Immature natural killer cell (primary cell): ENCODE measurements around the gene LRCOL1. TPM values are rescaled to one million over a fixed set of nuclear protein-coding genes. Genes with fewer than 3 reads are reported as not detected.

Source experiments
- DNase-seq, 3 donors: peaks; one replicate each; pipeline ENCODE4 v3.0.0; 2022; ENCODE audit warnings: mixed read lengths in 1 of 3
- H3K27ac Mint-ChIP-seq, 6 donors: one replicate each; pipeline ENCODE4 v1.8.0; 2020; ENCODE audit warnings: mixed read lengths in 6 of 6, mild to moderate bottlenecking in 5 of 6, inconsistent platforms in 4 of 6, moderate library complexity in 3 of 6
- H3K27me3 Mint-ChIP-seq, 3 donors: one replicate each; pipeline ENCODE4 v1.8.0; 2020 to 2021; ENCODE audit warnings: low read depth in 3 of 3, mild to moderate bottlenecking in 3 of 3, mixed read lengths in 3 of 3, moderate library complexity in 3 of 3, inconsistent platforms in 1 of 3
- H3K36me3 Mint-ChIP-seq, 3 donors: one replicate each; pipeline ENCODE4 v1.8.0; 2020; ENCODE audit warnings: mixed read lengths in 3 of 3, inconsistent platforms in 2 of 3, mild to moderate bottlenecking in 2 of 3
- H3K4me1 Mint-ChIP-seq, 2 donors: one replicate each; pipeline ENCODE4 v1.8.0; 2020; ENCODE audit warnings: inconsistent platforms in 2 of 2, mild to moderate bottlenecking in 2 of 2, mixed read lengths in 2 of 2, moderate library complexity in 1 of 2
- H3K4me3 Mint-ChIP-seq, 5 donors: one replicate each; pipeline ENCODE4 v1.8.0; 2020; ENCODE audit warnings: mild to moderate bottlenecking in 5 of 5, mixed read lengths in 5 of 5, inconsistent platforms in 3 of 5, moderate library complexity in 3 of 5
- H3K9me3 Mint-ChIP-seq, 6 donors: one replicate each; pipeline ENCODE4 v1.8.0; 2020; ENCODE audit warnings: mild to moderate bottlenecking in 6 of 6, mixed read lengths in 6 of 6, inconsistent platforms in 4 of 6, moderate library complexity in 3 of 6
- polyA plus RNA-seq, 3 donors: library from polyadenylated mRNA; unstranded; fragments of 300-500 nt; fragmentation: Illumina TruSeq; gene quantifications; one replicate each; pipeline ENCODE4 v1.2.3, GENCODE V29; 2021

LRCOL1 gene
- polyA plus RNA-seq, 3 donors from 2014 or later, result not detected

DNA sequence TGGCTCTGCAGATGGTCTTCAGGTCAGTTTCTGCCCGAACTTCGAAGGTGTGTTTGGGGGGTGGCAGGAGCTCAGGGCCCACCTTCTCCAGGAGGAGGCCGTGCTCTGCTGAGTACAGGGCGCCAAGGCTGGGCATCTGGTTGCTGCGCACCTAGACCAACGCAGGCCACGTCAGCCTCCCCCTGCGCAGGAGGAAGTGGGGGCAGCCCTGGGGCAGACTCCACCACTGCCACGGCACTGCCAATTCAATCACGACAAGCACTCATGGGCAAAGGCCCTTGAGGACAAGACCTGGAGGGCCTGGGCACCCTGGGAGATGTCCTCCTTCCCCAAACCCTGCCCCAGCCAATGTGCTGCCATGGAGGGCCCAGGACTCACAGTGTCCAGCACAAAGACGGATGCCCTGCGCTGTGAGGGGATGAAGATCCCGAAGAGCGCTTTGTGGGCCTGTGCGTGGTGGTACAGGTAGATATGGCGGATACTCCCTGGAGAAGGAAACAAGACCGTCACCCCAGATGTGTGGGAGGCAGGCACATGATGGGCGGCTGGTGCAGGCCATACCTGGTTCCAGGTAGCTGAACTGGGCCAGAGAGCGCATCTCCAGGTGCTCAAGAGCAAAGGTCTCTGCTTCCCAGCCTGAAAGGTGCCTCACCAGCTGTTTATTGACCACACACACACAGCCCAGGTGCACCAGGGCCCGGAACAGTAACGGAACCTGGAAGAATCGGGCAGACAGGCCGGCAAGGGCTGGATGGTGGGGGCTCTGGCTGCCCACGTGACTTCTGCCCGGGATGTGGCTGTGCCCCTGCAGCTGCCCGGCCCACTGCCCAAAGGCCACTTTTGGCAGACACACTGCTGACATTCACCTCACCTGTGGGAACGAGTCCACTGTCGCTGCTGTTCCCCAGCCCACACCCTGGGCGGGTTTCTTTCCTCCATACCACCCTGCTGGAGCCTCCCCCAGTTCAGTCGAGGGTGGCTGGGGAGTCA is 32.8 kb upstream of the LRCOL1 start:
- Mint-ChIP-seq H3K27me3 (no peaks in the 10 kb centered on the region), H3K4me3 (no peak overlapping the region), H3K27ac (no peak overlapping the region), H3K4me1 (peaks cover 11 to 16% of the 10 kb centered on the region in 2 donors), H3K9me3 (no peaks in the 10 kb centered on the region), H3K36me3 (peaks cover 11 to 30% (median 13%) of the 10 kb centered on the region in 3 donors)
- no peak for DNase-seq

DNA sequence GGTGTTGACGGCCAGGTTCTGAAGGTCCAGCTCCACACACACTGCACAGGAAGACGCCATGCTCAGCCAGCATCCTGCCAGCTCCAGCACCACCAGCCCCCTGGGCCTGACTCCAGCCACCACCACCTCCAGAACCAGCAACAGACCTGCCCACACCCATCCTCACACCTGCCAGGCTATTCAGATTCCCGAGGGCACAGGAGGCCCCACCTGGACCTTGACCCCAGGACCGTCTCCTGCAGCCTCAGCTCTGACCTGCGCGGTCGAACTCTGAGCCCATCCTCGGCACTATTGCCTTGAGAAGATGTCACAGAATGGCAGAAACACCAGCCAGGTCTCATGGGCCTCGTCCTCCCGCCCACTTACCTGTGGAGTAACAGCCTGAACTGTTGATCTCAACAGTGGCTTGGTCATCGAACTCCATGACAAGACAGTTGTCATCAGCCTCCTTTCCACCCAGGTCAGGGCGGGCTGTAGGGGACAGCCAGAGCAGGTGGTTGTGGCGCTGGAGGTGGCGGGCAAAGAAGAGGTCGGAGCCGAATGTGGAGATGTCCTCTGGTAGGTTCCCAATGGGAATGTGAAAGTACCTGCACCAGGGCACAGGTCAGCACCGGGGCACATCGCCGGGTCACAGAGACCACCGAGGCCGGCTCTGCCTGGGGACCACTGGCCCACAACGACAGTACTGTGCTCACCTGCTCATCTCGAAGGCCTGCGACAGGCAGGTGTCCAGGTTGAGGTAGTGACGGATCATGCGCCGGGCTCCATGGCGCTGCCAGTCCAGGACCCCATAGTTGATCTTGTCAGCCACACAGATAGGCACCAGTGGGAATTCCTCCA is 31.6 kb upstream of the LRCOL1 start:
- peaks cover 12 to 27% (median 13%) of the 10 kb centered on the region in 3 donors for H3K36me3 Mint-ChIP-seq
- H3K4me3 Mint-ChIP-seq, result no peak overlapping the region
- H3K27ac Mint-ChIP-seq, result peak overlapping the region in 1 of 6 donors; percentile 46
- no peak for DNase-seq
- no peaks in the 10 kb centered on the region for H3K9me3 Mint-ChIP-seq
- peaks cover 12 to 16% of the 10 kb centered on the region in 2 donors for H3K4me1 Mint-ChIP-seq
- no peaks in the 10 kb centered on the region for H3K27me3 Mint-ChIP-seq

GRCh38 chr12:132640936-132641335 is 30.6 kb upstream of the LRCOL1 start:
- peak overlapping the region in 3 of 6 donors; percentile 24 to 77 (median 46) for H3K27ac Mint-ChIP-seq
- peaks cover 10 to 26% (median 11%) of the 10 kb centered on the region in 3 donors for H3K36me3 Mint-ChIP-seq
- DNase-seq, result no peak
- H3K4me3 Mint-ChIP-seq, result peak overlapping the region in 2 of 5 donors; percentile 1 to 9
- H3K27me3 Mint-ChIP-seq, result no peaks in the 10 kb centered on the region
- H3K4me1 Mint-ChIP-seq, result peaks cover 12 to 16% of the 10 kb centered on the region in 2 donors
- H3K9me3 Mint-ChIP-seq, result no peaks in the 10 kb centered on the region

DNA sequence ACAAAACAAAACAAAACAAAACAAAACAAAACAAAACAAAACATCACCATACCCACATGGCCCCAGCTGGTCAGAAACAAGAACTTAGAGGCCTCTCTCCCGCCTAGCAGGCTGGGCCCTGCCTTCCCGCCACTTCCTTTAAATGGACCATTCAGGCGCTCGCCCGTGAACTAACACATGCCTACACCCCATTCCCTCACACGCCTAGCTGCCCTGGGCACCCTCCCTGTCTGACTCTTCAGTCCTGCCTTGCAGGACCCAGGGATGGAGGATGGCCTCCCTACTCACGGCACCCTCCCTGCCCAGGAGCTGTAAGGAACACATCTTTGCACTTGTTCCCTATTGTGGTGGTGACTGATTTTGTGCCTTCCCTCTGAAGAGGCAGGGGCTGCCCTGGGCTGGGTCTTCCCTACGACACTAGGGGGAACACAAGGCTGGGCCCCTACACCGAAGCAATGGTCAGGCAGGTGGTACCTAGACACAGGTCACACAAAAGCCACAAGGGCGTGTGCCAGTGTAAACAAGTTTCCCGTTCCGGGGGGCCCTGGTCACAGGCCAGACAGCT is 29.7 kb upstream of the LRCOL1 start:
- DNase-seq, result no peak

GRCh38 chr12:132638541-132639408 is 28.4 kb upstream of the LRCOL1 start:
- Mint-ChIP-seq H3K9me3 (no peaks in the 10 kb centered on the region), H3K36me3 (peaks cover 13 to 38% (median 16%) of the 10 kb centered on the region in 3 donors), H3K4me1 (peaks cover 12 to 16% of the 10 kb centered on the region in 2 donors), H3K27ac (peak overlapping the region in 2 of 6 donors; percentile 13 to 32), H3K27me3 (peaks cover 0 to 4% (median 2%) of the 10 kb centered on the region in 3 donors), H3K4me3 (no peak overlapping the region)
- DNase-seq, result no peak

More for the DNA sequence above, 29.7 kb upstream of the LRCOL1 start:
- Mint-ChIP-seq H3K4me3 (no peak overlapping the region), H3K27ac (peak overlapping the region in 1 of 6 donors; percentile 48), H3K36me3 (peaks cover 8 to 34% (median 10%) of the 10 kb centered on the region in 3 donors), H3K4me1 (peaks cover 12 to 16% of the 10 kb centered on the region in 2 donors), H3K9me3 (no peaks in the 10 kb centered on the region), H3K27me3 (peaks cover 0 to 2% (median 0%) of the 10 kb centered on the region in 3 donors)

DNA sequence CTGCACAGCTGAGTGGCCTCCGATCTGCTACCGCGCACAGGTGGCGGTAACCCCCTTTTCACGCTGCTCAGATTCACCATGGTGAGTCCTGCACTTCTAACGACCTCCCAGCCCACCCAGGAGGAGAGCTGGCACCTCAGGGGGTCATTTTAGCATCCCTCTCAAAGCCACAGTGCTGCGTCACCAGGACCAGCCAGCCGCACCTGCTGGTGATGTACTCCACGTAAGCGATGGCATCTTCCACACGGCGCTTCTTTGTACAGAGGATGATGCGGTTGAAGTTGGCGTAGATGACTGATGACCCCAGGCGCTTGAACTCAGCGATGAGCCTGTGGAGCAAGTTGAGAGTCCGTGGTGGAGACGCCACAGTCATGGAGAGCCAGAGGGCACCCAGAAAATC is 27.4 kb upstream of the LRCOL1 start:
- Mint-ChIP-seq H3K9me3 (no peaks in the 10 kb centered on the region), H3K36me3 (peaks cover 13 to 35% (median 16%) of the 10 kb centered on the region in 3 donors), H3K4me3 (no peak overlapping the region), H3K27ac (no peak overlapping the region), H3K27me3 (peaks cover 0 to 4% (median 2%) of the 10 kb centered on the region in 3 donors), H3K4me1 (peaks cover 12 to 16% of the 10 kb centered on the region in 2 donors)
- no peak for DNase-seq

DNA sequence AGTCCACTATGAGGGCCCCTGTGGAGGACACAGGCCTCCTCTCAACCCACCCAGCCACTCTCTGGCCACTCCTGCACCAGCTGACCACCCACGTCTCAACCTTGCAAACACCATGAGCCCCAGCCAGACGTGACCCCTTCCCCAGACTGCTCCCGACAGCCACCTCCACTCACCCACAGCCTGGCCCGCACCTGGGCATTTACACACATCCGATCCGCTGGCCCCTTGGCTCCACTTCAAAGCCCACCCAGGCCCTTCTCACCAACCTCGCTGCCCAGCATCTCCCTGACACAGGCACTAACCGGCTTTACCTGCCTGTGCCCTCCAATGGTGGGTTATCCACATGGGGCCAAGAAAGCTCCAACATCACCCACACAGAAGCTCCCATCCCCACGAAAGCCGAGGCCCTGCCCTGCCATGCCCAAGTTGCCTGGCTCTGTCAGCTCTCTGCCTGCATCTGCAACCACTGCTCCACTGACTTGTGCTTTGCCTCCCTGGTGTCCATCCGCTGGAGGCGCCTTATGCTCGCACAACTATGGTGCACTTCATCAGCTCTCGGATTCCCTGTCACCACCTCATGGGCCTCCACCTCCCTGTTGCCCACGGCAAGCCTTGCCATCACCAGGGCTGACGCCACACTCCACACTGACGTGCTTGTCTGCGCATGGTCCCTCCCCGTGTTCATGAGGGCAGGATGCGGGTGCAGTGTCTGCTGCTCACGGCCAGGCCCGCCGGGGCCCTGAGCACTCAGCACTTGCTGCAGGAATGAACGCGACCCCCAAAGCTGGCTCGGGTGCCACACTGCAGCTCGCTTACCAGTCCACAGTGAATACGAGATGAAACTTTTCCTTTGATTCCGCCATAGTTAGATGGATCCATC is 24.9 kb upstream of the LRCOL1 start:
- DNase-seq, result no peak
- Mint-ChIP-seq H3K27me3 (peaks cover 0 to 4% (median 2%) of the 10 kb centered on the region in 3 donors), H3K27ac (no peak overlapping the region), H3K36me3 (peaks cover 16 to 47% (median 24%) of the 10 kb centered on the region in 3 donors), H3K4me1 (peaks cover 4% of the 10 kb centered on the region in 2 donors), H3K4me3 (no peak overlapping the region), H3K9me3 (no peaks in the 10 kb centered on the region)

- no peak for DNase-seq
- Mint-ChIP-seq H3K9me3 (no peaks in the 10 kb centered on the region), H3K27ac (no peak overlapping the region), H3K4me3 (no peak overlapping the region), H3K36me3 (peaks cover 23 to 55% (median 32%) of the 10 kb centered on the region in 3 donors), H3K27me3 (peaks cover 0 to 4% (median 3%) of the 10 kb centered on the region in 3 donors), H3K4me1 (peaks cover 0 to 1% of the 10 kb centered on the region in 2 donors)
These were observed 24.1 kb upstream of the LRCOL1 start for GRCh38 chr12:132634411-132634990.

- H3K27me3 Mint-ChIP-seq, result peaks cover 0 to 4% (median 3%) of the 10 kb centered on the region in 3 donors
- DNase-seq, result no peak
- H3K4me1 Mint-ChIP-seq, result peaks cover 0 to 1% of the 10 kb centered on the region in 2 donors
- H3K4me3 Mint-ChIP-seq, result no peak overlapping the region
- H3K9me3 Mint-ChIP-seq, result no peaks in the 10 kb centered on the region
- no peak overlapping the region for H3K27ac Mint-ChIP-seq
- H3K36me3 Mint-ChIP-seq, result peaks cover 20 to 53% (median 34%) of the 10 kb centered on the region in 3 donors
These were observed 23.5 kb upstream of the LRCOL1 start for GRCh38 chr12:132633901-132634300.

DNA sequence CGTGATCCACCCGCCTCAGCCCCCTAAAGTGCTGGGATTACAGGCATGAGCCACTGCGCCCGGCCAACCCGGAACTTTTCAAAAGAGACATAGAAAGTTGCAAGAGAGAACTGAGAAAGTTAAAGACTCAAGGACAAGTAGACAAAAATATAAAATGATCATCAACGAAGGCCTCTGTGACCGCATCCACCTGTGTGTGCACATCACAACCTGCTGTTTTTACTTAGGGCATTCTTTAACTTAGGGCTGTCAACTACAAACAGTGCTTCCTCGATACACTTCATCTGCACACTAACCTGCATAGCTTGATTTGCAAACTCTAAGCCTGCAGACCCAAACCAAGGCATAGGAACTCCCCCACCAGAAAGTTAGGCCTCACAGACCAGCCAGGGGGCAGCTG is 23.0 kb upstream of the LRCOL1 start:
- Mint-ChIP-seq H3K36me3 (peaks cover 20 to 54% (median 34%) of the 10 kb centered on the region in 3 donors), H3K4me3 (no peak overlapping the region), H3K27ac (no peak overlapping the region), H3K27me3 (peaks cover 0 to 4% (median 3%) of the 10 kb centered on the region in 3 donors), H3K9me3 (no peaks in the 10 kb centered on the region), H3K4me1 (peaks cover 0 to 1% of the 10 kb centered on the region in 2 donors)
- no peak for DNase-seq

DNA sequence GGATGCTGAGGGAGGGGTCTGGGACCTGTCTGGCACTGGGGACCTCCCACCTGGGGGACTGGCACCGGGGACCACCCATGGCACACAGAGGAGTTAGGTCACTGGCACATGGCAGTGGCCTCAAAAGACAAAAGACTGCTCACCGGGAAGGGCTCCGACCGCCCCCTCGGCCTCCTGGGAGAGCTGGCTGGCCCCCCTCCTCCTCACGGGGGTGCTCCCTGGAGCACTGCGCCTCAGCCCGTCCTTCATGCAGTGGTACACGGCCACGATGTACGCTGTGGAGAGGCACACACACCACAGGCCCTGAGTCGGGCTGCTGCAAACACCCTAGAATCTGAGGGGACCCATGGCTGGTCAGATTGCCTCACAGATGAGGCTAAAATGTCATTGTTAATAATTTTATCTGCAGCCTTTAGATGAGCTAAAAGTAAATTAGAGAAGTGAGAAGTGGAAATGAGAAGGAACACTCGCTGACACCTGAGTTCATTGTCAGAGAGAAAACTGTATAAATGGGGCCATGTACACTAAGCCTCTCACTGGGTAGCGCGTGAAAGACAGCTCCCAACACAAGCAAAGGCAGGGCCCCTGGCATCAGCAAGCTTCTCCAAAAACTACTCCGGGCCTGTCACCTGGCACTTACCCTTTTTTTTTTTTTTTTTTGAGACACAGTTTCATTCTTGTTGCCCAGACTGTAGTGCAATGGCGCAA is 22.3 kb upstream of the LRCOL1 start:
- no peak overlapping the region for H3K27ac Mint-ChIP-seq

More for the DNA sequence above, 22.3 kb upstream of the LRCOL1 start:
- Mint-ChIP-seq H3K4me1 (no peaks in the 10 kb centered on the region), H3K9me3 (no peaks in the 10 kb centered on the region), H3K4me3 (no peak overlapping the region), H3K27me3 (peaks cover 0 to 4% (median 3%) of the 10 kb centered on the region in 3 donors), H3K36me3 (peaks cover 20 to 47% (median 30%) of the 10 kb centered on the region in 3 donors)
- DNase-seq, result no peak
